ENCODE measurements around the gene SLC22A31.
A peak's percentile ranks its signal among the peaks of the same experiment; 100 is the strongest.
"Not testable (repeated sequence)": the region's sequence is repeated elsewhere in the genome, so short reads cannot be mapped to it uniquely, and the experiment has no call there.

SLC22A31 gene

DNA sequence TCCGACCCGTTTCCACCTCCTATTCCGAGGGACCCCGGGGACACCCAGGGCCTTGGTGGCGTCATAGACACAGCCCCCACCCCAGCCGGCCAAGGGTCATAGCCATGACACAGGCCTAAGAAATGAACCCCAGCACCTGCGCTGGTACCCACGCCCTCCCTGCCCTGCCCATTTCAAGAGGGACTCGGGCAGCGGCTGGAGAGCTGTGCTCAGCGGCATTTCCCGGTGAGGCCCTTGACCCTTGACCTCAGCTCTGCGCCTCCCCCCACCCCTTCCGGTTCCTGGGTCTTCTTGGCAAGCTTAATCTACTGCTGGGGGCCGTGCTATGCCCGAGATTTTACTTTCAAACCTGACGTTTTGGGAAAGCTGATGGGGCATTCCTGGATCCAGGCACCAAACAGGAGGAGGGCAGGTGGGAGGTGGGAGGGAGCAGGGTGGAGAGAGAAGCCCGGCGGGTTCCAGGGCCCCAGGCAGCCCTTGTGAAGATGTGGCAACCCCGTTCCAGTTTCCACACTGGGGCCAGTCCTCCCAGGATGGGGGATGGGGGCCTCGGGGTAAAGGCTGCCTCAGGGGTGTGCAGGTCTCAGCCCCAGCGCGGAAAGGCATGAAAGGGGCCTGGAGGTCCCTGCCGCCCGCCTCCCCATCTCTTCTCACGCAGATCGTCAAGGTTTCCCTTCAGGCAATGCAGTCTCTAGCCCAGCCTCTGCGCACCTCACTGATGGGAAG is at the start of gene SLC22A31:
Gene SLC22A31 (minus strand): TSS at position 414 of the 726 bp plus-strand sequence. CDS start 36 bp downstream, at position 378.
- DNase-seq = no peak

DNA sequence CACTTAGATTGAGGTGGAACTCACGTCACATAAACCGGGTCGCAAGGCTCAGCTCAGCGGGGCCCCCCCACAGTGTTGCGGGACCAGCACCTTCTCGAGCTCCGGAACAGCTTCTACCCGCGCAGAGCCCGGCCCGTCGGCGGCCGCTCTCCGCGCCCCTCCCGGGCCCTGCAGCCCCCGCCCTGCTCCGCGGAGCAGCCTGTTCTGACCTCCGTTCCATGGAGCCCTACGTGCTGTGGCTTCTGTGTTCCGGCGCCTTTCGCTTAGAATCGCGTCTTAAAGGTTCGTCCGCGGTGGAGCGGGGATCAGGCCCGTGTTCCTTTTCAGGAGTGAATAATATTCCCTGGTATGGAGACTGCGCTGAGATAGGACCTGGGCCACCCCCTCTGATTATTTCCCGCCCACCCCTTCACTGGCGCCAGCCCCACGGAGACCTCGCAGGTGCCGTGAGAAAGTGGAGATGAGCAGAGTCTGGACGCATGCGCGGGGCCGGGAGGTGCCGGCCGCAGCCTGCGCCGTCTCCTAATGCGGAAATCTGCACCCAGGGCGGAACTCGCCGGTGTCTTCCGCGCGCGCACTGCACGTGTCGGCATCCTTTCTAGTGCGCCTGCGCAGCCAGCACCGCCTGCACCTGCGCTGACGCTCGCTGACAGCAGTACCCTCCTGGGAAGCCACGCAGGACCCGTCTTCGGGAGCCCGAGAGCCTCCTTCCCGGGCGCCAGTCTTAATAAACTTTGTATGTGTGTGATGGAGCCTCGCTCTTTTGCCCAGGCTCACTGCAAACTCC is 48.1 kb upstream of the SLC22A31 start:
- no peak for DNase-seq

DNA sequence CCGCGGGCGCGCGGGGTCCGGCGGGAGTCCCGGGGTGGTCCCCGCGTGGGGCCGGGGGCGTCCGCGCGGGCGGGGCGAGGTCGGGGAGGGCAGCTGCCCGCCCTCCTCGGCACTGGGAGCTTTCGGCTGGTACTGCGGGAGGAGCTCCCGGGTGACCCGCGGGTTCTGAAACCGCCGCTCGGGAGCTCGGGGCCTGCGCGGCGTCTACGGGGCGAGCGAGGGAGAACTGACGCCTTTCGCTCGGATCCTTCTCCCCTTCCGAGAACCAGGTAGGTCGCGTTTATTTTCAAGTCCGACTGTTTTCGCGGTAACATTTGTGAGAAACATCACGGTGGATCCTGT is 47.4 kb upstream of the SLC22A31 start:
- DNase-seq = not testable (repeated sequence)

DNA sequence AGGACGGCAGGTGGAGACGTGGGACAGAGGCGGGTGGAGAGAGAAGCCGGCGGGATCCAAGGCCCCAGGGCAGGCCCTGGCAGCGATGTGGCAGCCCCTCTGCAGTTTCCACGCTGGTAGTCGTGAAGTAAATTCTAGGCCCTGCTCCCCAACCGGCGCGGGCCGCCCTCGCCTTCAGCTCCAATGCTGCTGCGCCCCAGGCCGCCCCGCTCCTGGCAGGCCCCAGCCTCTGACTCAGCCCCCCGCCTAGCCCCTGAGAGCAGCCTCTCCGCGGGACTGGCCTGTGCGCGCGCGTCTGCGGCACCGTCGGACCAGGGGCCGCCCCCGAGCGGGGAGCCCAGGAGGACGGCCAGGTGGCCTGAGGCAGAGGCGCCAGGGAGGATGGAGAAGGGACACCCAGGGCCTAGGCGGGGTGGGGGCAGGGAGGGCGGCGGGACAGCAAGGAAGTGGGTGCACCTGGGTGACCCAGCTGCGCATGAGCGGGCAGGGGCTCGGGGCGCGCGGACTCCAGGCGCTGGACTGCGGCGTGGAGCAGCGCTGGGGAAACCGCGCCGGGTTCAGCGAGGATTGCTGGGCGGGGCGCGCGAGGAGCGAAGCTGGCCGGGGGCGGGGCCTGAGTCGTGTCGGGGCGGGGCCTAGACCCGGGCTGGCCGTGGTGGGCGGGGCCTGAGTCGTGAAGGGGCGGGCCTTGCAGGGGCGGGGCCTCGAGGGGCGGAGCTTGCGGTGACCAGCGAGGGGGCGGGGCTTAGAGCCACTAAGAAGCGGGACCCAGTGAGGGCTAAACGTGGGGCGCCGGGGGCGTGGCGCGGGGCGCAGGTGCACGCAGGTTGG is 46.8 kb upstream of the SLC22A31 start:
- DNase-seq = peak; percentile 98

DNA sequence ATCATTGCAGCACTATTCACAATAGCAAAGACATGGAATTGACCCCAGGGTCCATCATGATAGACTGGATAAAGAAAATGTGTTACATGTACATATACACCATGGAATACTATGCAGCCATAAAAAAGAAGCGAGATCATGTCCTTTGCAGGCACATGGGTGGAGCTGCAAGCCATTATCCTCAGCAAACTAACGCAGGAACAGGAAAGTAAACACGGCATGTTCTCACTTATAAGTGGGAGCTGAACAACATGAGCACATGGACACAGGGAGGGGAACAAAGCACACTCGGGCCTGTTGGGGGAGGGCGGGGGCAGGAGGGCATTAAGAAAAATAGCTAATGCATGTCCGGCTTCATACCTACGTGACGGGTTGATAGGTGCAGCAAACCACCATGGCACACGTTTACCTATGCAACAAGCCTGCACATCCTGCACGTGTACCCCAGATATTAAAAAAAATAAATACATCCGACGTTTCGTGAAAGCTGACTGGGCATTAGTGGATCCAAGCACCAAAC is 46.1 kb upstream of the SLC22A31 start:
- DNase-seq = no peak

DNA sequence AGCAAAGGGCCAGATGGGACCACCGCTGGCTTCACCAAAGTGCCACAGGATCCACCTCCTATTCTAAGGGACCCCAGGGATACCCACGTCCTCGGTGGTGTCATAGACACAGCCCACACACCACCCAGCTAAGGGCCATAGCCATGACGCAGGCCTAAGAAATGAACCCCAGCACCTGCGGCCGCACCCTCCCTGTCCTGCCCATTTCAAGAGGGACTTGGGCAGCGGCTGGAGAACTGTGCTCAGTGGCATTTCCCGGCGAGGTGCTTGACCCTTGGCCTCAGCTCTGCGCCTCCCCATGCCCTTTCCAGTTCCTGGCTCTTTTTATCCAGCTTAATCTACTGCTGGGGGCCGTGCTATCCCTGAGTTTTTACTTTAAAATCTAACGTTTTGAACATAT is 44.4 kb upstream of the SLC22A31 start:
- DNase-seq = no peak

DNA sequence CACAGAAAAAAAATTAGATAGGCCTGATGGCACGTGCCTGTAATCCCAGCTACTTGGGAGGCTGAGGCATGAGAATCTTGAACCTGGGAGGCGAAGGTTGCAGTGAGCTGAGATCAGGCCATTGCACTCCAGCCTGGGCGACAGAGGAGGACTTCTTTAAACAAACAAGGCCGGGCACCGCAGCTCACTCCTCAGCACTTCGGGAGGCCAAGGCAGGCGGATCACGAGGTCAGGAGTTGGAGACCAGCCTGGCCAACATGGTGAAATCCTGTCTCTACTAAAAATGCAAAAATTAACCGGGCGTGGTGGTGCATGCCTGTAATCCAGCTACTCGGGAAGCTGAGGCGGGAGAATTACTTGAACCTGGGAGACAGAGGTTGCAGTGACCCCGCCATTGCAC is 43.9 kb upstream of the SLC22A31 start:
- not testable (repeated sequence) for DNase-seq

DNA sequence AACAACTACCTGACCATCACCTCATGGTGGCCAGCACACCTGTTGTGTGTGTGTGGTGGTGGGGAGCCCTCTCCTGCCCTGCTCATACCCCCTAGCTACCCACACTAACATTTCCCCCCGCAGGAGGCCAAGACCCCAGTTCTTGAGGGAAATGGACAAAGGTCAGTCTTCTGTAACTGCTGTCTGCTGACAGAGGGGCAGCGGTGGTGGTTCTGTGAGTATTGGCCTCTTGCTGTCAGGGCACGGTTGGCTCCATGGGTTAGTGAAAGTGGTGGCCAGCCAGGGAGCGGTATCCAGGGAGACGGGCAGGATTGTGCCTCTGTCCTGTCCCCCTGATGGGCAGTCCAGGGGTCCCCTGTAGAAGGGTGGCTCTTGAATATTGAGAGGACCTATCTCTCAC is 43.3 kb upstream of the SLC22A31 start:
- DNase-seq = no peak

DNA sequence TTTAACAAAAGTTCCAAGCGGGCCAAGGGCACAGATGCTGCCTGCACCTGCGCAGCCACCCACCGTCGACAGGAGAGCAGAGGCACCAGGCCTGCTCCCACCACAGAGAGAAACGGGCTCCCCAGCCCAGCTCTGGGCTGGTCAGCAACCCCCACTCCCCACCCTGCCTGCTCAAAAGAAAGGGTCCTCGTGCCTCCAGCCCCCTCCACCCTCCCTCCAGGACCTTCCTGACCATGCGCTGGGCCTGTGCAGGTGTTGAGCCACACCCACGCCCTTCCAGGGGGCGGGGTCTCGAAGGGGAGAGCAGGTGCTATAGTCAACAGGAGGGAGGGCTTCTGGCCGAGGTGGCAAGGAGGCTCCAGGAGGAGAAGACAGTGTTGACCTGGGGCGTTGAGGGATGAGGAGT is 42.5 kb upstream of the SLC22A31 start:
- DNase-seq = no peak

DNA sequence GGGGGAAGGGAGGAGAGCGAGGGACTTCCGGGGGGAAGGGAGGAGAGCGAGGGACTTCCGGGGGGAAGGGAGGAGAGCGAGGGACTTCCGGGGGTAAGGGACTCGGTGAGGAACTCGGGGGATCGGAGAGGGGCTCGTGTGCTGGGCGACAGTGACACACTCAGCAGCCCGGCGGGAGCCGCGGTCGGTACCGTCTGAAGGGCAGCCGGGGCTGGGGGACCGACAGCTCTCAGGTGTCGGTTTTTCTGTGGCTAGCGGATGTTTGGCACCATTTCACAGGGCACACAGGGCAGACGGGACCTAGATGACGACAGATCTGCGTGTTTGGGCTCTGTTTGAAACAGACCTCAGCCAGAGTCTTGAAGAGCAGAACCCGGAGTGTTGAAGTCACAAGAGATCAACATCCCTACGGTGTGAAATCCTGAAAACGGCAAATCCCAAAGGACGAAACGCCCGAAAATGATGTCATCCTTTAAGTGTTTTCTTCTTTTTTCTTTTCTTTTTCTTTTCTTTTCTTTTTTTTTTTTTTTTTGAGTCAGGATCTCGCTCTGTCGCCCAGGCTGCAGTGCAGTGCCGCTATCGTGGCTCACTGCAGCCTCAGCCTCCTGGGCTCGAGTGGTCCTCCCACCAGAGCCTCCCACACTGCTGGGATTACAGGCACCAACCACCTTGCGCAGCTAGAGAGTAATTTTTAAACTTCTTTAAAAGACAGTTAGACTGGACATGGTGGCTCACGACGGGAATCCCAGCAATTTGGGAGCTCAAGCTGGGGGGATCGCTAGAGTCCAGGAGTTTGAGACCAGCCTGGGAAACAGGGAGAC is 41.1 kb upstream of the SLC22A31 start:
- peak; percentile 55 for DNase-seq

DNA sequence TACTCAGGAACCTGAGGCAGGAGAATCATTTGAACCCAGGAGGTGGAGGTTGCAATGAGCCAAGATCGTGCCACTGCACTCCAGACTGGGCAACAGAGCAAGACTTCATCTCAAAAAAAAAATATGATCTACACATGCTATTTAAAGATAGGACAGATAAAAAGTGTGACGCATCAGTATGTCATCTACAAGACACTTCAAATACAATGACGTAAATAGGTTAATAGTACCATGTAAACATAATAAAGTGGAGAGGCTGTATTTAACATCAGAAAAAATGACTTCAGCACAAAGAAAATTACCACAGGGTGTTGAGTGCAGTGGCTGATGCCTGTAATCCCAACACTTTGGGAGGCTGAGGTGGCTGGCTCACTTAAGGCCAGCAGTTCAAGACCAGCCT is 37.4 kb upstream of the SLC22A31 start:
- no peak for DNase-seq

DNA sequence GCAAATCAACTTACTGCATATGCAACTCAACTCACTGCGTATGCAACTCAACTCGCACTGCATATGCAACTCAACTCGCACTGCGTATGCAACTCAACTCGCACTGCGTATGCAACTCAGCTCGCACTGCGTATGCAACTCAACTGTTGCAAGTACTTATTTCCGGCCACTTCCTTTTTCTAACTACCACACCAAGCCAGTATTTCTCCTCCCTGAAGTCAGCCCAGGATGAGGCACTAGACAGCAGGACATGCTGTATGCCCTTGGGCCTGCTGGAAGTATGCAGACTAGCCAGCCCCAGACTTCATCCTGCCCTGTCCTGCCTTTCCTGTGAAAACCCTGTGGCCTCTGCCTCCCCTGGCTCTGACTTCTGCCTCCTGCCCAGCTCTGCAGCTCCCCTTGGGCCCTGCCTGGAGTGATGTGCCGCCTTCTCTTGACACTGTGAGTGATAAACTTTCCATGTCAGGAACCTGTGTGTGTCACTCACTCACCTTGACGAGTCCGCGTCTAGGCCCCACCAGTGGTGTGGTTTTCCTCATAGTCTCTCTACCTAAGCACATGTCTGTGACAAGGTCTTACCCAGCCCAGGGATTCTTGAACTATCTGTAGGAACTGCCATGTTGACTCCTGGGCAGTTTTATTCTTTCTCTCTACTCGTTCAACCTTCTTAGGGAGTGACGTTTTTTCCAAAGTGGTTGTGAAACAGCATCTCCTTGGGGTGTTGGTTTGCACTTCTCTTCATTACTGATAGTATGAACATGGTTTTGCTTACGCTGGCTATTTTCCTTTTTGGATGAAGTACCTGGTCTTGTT is 33.5 kb upstream of the SLC22A31 start:
- DNase-seq = no peak

DNA sequence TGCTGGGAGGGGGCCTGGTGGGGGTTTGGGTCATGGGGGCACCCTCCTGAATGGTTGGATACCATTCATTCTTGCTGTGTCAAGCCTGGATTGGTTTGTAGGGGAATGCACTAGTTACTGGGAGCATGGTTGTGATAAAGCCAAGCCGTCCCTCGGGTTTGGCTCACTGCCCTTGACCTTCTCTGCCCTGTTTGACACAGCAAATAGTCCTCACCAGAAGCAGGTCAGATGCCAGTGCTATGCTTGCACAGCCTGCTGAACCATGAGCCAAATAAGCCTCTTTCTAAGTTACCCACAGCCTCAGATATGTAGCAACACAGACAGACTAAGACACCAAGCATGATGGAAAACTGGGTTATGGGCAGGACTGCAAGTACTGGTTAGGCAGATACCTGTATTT is 31.8 kb upstream of the SLC22A31 start:
- no peak for DNase-seq

DNA sequence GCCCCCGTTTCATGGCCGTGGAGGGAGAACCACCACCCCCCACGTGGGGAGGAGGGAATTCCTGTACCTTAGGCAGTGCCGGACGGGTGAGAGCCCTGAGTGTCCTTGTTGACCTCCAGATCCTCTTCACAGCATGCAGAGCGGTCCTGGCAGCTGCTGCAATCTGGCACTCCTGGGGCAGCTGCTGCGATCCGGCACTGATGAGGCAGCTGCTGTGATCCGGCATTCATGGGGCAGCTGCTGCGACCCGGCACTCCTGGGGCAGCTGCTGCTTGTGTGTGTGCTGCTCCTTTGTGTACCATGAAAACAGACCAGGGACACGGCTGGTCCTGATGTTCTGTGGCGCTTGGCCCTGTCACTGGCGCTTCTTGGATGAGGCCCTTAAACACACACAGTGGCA is 29.9 kb upstream of the SLC22A31 start:
- no peak for DNase-seq

DNA sequence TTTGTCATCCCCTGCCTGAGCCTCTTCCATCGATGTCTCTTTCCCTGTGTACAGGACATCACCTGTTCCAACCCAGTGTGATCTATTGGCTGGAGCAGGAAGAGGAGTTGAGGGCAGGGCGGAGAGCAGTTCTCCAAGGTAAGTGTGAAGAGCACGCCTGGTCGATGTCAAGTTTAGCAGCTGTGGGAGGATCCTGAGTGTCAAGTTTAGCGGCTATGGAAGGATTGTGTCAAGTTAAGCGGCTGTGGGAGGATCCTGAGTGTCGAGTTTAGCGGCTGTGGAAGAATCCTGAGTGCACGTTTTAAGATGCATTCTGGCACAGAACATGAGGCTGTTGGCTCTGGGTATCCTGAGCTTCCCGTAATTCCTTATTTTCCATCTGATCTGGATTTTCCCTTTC is 24.3 kb upstream of the SLC22A31 start:
- DNase-seq = no peak

DNA sequence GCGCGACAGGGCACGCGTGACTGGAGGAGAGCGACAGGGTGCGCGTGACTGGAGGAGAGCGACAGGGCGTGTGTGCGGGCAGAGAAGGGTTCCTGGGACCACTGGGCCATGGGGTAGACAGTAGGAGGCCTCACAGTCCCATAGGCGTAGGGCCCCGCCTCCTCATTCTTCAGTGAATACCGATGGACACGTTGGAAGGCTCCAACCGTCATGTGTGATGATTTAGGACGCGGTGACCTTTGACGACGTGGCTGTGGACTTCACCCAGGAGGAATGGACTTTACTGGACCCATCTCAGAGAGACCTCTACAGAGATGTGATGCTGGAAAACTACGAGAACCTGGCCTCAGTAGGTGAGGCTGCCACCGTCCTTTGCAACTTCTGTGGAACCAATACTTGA is 22.6 kb upstream of the SLC22A31 start:
- DNase-seq = no peak

DNA sequence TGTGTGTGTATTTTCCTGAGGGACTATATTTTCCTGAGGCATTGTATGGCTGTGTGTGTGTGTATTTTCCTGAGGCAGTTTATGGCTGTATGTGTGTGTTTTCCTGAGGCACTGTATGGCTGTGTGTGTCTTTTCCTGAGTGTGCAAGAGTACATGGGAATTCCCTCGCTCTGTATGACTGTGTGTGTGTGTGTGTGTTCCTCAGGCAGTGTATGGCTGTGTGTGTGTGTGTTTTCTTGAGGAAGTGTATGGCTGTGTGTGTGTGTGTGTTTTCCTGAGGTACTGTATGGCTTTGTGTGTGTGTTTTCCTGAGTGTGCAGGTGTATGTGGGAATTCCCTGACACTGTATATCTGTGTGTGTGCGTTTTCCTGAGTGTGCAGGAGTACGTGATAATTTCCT is 21.3 kb upstream of the SLC22A31 start:
- no peak for DNase-seq

DNA sequence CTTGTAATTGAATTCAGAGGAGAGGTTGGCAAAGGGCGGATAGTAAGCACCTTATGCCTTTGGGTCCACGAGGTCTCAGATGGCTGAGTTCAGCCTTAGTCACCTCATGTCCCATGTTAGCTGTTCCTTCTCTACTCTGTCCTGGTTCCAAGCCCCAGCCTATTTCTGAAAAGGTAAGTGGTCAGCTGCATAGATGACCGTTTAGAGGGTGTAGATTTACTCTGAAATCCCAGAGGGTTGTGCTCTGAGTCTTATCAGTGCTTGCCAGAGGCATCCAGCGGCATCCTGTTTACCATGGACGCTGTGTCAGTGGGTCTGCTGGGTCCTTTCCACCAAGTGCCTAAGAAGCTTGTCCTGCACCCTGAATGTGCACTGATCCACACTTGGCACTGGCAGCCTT is 19.0 kb upstream of the SLC22A31 start:
- no peak for DNase-seq

DNA sequence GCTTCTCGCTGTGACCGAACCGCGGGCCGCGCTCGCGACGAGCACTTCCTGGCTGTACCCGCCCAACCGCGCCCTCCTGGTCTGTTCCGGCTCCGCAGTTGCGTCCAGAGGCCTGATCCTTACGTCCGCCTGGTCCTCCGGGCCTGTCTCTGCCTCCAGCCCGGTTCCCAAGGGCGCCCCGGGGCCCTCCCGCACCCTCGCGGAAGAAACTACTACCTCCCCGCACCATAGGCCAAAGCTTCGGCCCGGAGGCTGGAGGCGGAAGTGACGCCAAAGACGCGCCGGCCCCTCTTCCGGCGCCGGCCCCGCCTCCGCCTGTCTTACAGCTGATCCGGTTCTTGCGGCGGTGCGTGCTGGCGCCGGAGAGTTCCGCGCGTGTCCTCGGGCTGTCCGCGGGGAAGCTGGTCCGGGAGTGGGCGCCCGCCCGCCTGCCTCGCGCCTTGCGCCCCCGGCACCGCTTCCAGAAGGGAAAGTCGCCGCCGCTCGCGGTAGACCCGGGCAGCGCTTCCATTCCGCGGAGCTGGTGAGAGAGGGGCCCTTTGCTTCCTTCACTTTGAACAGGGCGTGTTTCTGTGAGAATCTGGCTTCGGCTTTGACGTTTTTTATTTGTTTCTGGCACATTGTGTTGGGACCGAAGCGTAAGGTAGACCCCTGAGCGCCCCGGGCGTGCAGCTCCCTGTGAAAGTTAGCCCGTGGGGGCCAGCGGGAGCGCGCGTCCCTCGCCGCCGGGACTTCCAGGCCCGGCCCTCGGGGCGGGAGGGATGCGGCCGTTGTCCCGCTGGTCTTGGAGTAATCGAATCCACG is 17.3 kb upstream of the SLC22A31 start, which contains the start of gene ZNF778:
Gene ZNF778 (plus strand): TSS at position 316 of the 804 bp plus-strand sequence. CDS start 3,425 bp downstream, outside the sequence.
- DNase-seq = peak; percentile 63

DNA sequence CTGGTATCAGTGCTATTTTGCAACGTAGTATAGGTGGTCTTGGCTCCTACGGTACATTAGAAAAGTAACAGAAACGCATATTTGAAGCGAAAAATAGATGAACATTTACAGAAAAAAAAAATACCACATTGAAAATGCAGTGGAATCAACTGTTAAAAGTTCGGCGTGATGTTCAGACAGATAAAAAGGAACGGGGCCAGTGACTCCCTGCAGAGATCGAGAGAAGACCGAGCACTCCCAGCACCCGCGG is 16.7 kb upstream of the SLC22A31 start:
- DNase-seq = no peak

Measured in activated T-cell treated with anti-CD3 and anti-CD28 coated beads for 4 hours (primary cell).